Endothelial cell of umbilical vein (primary cell): ENCODE measurements around the gene KCNA2.

Experiments
- CTCF ChIP-seq, 2 donors: IDR thresholded peaks; 1 replicate in 1 of 2; 2 replicates in 1 of 2; pipeline ENCODE4 v1.5.1; 2011; ENCODE audit warnings: low read length in 2 of 2, mild to moderate bottlenecking in 2 of 2, moderate library complexity in 2 of 2, control low read depth in 1 of 2, inconsistent platforms in 1 of 2, low read depth in 1 of 2; ENCODE audit not compliant: insufficient read depth in 1 of 2; ENCODE audit errors: extremely low read depth in 1 of 2
- EZH2 ChIP-seq: IDR thresholded peaks from 2 replicates; pipeline ENCODE4 v1.6.1; 2012; ENCODE audit warnings: borderline replicate concordance, low read depth, mild to moderate bottlenecking, moderate library complexity, low read length, inconsistent platforms; ENCODE audit not compliant: severe bottlenecking
- FOS ChIP-seq: IDR thresholded peaks from 2 replicates; pipeline ENCODE4 v1.6.1; 2011; ENCODE audit warnings: mild to moderate bottlenecking, low read length, moderate library complexity, borderline replicate concordance; ENCODE audit not compliant: insufficient read depth
- GATA2 ChIP-seq: IDR thresholded peaks from 2 replicates; pipeline ENCODE4 v1.7.0; 2011; ENCODE audit warnings: low read depth, mild to moderate bottlenecking, moderate library complexity, mixed read lengths, low read length; ENCODE audit not compliant: insufficient read length, insufficient read depth
- MAX ChIP-seq: IDR thresholded peaks from 2 replicates; pipeline ENCODE4 v1.6.1; 2011; ENCODE audit not compliant: insufficient read depth, insufficient read length
- POLR2A ChIP-seq: IDR thresholded peaks from 2 replicates; pipeline ENCODE4 v1.6.1; 2012; ENCODE audit warnings: low read depth, mild to moderate bottlenecking, control low read depth, low read length

- TF ChIP-seq EZH2, result no peak
- no peak for TF ChIP-seq CTCF (IDR thresholded peaks at IDR 0.05; ENCODE audit: extremely low read depth in 1 of 2, insufficient read depth in 1 of 2, low read depth in 1 of 2, low read length in 2 of 2)
- TF ChIP-seq POLR2A, result no peak
- no peak for TF ChIP-seq FOS
- TF ChIP-seq GATA2, result no peak
- no peak for TF ChIP-seq MAX
Measured at GRCh38 chr1:110647254-110647891, 41.2 kb upstream of the KCNA2 start.
